HG02642 (cell line): ENCODE results near the gene LIN37.
"Not testable (repeated sequence)": the region's sequence is repeated elsewhere in the genome, so short reads cannot be mapped to it uniquely, and the experiment has no call there.

Experiments used
- ATAC-seq: cut with Tn5 transposase; IDR thresholded peaks from one replicate; pipeline ENCODE4 v1.9.1; 2021; ENCODE audit warnings: mild to moderate bottlenecking; ENCODE audit not compliant: unreplicated experiment, poor library complexity

Gene LIN37

DNA sequence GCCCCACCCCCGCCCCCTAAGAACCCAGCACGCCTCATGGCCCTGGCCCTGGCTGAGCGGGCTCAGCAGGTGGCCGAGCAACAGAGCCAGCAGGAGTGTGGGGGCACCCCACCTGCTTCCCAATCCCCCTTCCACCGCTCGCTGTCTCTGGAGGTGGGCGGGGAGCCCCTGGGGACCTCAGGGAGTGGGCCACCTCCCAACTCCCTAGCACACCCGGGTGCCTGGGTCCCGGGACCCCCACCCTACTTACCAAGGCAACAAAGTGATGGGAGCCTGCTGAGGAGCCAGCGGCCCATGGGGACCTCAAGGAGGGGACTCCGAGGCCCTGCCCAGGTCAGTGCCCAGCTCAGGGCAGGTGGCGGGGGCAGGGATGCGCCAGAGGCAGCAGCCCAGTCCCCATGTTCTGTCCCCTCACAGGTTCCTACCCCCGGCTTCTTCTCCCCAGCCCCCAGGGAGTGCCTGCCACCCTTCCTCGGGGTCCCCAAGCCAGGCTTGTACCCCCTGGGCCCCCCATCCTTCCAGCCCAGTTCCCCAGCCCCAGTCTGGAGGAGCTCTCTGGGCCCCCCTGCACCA is 38.9 kb downstream of the LIN37 start:
- ATAC-seq: no peak

DNA sequence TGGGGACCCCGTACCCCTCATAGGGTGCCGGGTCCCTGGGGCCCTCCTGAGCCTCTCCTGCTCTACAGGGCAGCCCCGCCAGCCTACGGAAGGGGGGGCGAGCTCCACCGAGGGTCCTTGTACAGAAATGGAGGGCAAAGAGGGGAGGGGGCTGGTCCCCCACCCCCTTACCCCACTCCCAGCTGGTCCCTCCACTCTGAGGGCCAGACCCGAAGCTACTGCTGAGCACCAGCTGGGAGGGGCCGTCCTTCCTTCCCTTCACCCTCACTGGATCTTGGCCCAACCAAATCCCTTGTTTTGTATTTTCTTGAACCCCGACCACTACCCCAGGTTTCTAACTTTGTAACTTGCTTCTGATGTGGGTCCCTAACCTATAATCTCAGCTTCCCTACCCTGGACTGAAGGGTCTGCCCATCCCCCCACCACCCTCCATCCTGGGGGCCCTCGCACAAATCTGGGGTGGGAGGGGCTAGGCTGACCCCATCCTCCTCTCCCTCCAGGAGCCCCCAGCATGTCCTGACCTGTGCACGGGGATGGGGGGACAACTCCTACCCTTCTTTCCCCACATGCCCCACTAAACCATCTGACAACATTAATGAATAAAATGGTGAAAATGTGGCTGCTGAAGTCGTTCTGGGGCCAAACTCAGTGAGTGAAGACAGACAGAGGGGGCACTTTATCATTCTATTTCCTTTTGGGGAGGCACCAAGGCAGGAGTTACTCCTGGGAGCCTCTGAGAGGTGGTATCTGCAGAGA is 40.0 kb downstream of the LIN37 start:
- ATAC-seq: no peak

DNA sequence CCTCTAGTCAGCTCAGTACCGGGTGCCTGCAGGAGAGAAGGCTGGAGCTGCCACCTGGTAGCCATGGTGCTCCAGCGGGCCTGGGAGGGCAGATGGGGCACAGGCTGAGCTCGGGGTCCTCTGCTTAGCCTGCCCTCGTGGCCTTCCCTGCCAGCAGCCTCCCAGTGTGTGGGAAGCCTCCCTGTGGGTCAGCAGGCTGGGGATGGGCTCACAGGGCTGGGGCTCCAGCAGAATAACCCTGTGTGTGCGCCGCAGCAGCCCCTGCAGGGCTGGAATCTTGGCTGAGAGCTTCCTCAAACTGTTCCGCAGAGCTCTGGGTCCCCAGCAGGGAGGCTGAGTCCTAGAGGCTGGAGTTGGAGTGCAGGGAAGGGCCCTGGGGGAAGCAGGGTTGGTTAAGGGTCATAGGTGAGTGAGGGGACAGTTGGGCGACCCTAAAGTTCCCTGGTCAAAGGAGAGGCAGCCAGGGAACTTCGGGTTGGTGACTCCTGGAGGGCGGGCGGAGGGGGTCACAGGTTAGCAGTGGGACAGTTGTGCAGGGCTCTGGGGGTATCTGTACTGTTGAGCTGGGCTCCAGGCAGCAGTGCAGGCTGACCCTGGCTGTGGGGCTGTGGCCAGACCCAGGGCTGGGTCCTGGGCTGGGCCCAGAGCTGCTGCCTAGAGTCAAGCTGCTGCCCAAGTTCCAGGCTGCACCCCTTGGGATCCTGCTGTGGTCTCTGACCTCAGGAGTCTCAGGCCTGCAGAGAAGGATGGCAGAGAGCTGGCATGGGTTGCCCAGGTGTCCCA is 41.0 kb downstream of the LIN37 start:
- ATAC-seq: no peak

GRCh38 chr19:35789978-35790944 is 41.9 kb downstream of the LIN37 start:
- ATAC-seq: no peak

DNA sequence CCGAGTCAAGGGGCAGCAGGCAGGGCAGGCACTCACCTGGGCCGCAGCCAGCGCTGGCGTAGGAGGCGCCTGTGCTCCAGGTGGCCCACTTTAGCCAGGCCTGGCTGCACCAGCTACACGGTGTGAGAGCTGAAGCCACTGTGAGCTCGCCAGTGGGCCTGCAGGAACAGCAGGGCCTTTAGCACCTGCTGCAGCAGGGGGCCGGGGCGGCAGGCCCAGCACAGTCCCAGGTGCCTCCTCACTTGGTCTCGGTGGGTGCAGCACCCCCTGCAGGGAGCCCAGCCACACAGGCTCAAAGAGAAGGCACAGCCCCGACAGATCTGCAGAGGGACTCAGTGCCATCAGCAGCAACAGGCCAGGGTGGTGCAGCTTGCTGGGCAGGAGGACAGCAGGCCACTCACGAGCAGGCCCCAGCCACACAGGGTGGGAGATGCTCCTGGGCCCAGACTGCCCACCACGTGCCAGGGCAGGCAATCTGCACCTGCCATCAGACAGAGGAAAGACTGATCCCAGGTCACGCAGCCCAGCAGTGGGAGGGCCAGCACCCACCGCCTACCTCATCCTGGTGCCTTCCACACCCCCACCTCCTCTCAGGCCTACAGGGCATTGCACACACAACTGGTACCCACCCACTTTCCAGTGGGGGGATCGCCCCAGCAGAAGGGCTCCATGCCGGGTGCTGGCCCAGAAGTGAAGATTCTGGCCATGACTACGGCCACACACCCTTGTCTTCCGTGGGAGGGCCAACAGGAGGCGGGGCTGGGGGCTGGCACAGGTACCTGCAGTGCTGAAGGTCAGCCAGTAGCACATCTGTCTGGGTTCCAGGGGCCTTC is 42.8 kb downstream of the LIN37 start:
- ATAC-seq: no peak

- ATAC-seq: no peak
Measured at GRCh38 chr19:35791814-35792279, 43.5 kb downstream of the LIN37 start.

DNA sequence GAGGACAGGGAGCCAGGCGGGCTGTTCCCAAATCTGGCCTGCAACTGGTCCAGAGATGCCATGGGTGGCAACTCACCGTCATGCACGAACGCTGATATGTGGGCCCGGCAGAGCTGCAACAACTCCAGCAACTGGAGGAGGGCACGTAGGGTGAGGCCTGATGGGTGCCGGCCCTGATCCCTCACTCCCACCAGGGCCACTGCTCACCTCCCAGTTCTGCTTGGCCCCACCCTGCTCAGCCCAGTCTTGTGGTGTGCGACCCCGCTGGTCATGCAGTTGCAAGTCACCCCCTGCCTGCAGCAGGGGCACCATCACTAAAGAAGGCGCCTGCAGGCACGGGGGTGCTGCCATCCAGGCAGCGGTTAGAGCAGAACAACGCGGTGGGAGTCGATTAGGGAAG is 43.9 kb downstream of the LIN37 start:
- ATAC-seq: no peak

DNA sequence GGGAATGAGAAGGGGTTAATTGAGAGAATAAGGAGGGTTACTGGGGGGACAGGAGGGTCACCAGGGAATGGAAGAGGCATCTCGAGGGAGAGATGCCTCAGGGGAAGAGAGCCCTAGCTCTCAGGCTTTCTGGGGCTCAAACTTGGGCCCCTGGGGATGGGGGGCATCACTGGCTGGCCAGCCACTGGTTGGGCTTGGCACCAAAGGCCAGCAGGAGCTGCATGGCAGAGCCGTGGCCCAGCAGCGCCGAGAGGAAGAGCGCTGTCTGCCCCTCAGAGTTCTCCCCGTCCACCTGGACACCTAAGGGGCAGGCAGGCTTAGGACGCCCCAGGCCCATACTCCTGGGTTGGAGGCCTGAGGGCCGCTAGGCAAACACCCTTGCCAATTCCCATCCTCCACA is 44.5 kb downstream of the LIN37 start:
- ATAC-seq: no peak

GRCh38 chr19:35793381-35794165 is 45.2 kb downstream of the LIN37 start:
- ATAC-seq: no peak

GRCh38 chr19:35795564-35795963 is 47.2 kb downstream of the LIN37 start:
- not testable (repeated sequence) for ATAC-seq

DNA sequence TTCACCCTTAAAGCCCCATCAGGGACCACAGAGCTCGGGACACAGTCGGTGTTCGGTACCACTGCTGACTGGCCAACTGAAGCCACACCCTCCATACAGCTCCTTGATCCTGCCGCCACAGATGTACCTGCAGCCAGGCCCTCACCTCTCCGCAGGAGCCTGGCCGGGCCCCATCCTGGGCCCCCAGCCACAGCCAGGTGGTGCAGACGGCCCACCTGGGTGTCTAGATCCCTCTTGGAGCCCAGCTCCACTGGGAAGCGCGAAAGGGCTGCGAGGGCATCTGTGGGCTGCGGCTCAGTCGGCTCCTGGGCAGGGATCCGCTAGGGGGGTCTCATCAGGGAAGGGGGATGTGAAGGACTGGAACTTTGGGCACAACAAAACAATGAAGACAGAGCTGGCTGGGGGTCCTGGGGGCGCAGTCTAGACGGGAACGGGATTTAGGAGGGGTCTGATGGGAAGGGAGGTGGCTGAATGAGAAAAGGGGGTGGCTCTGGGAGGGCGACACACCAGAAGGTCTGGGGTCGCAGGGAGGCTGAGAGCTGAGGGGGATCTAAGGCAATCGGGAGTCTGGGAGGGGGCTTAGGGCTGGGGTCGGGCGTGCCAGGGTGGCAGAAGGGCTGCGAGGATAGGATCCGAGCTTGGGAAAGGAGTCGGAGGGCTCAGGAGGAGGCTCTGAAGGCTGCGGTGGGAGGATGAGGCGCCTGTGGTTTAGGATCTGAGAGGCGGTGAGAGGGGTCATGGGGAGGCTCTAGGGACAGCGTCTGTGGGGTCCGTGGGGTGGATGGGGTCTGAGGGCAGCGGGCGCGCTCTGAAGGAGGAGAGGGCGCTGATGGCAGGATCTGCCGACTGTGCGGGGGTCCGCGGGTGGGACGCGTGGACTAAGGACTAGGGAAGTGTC is 48.5 kb downstream of the LIN37 start:
- ATAC-seq: no peak

GRCh38 chr19:35797663-35798062 is 49.3 kb downstream of the LIN37 start:
- no peak for ATAC-seq

GRCh38 chr19:35801828-35802227 is 53.5 kb downstream of the LIN37 start:
- no peak for ATAC-seq
